HepG2 (cell line): Measurements from ENCODE around the gene AMDHD1. TPM values are rescaled to one million over a fixed set of nuclear protein-coding genes. Genes with fewer than 3 reads are reported as not detected.

ENCODE experiments used
- ATAC-seq: fragments of 200-7000 bp; cut with Tn5 transposase; 3 replicates; pipeline ENCODE4 v1.9.1; 2020; ENCODE audit warnings: mild to moderate bottlenecking, moderate library complexity
- BruUV-seq: library from RNA; stranded (reverse); fragments of 400-500 nt; replicated peaks from 2 replicates; lab custom pipeline; 2021; lab: Mats Ljungman, UMichigan
- CTCF ChIA-PET: fragments of 300-600 bp; formaldehyde crosslinking; extraction: SDS; loops from one replicate; lab custom pipeline; 2021; ENCODE audit warnings: low total read pairs, inconsistent platforms, low intra/inter-chr PET ratio; lab: Yijun Ruan, JAX
- POLR2A ChIA-PET: fragments of 350-600 bp; sonication (Branson Sonifier 250); formaldehyde crosslinking; loops from one replicate; lab custom pipeline; 2020; ENCODE audit warnings: antibody characterized with exemption, inconsistent platforms; lab: Yijun Ruan, JAX
- DNase-seq: peaks from one replicate; pipeline ENCODE4 v3.0.0-alpha.2; 2015; ENCODE audit warnings: low spot score
- FAIRE-seq: peaks from 3 replicates; lab custom pipeline; 2011; peaks lifted over from hg19 to GRCh38; lab: Jason Lieb, UNC
- H2AFZ ChIP-seq: one replicate; pipeline ENCODE4 v1.6.1; 2011; ENCODE audit warnings: low read length, inconsistent platforms
- H3K27ac ChIP-seq: fragments of 300-600 bp; 3 replicates; pipeline ENCODE4 v1.8.0; 2011; ENCODE audit warnings: mixed run types, mild to moderate bottlenecking, mixed read lengths, low read length, inconsistent platforms; ENCODE audit not compliant: insufficient read depth; ENCODE audit errors: extremely low read length
- H3K27me3 ChIP-seq, 2 experiments: fragments of 200-600 bp in 1 of 2; 2 replicates in 1 of 2; 3 replicates in 1 of 2; pipeline versions ENCODE4 v1.6.0 to v1.8.0; 2011; ENCODE audit warnings: low read length in 2 of 2, mild to moderate bottlenecking in 2 of 2, moderate library complexity in 2 of 2, inconsistent platforms in 1 of 2; ENCODE audit not compliant: insufficient read depth in 2 of 2, control insufficient read depth in 1 of 2
- H3K36me3 ChIP-seq, 2 experiments: fragments of 200-600 bp in 1 of 2; replicated peaks in 1 of 2; 2 replicates in 1 of 2; 3 replicates in 1 of 2; pipeline versions ENCODE4 v1.5.1 to v1.8.0; 2011; ENCODE audit warnings: low read length in 2 of 2, inconsistent platforms in 1 of 2; ENCODE audit not compliant: insufficient read depth in 2 of 2, control insufficient read depth in 1 of 2
- H3K4me1 ChIP-seq: 2 replicates; pipeline ENCODE4 v1.5.1; 2012; ENCODE audit warnings: low read length, inconsistent platforms; ENCODE audit not compliant: insufficient read depth
- H3K4me2 ChIP-seq: 2 replicates; pipeline ENCODE4 v1.6.0; 2011; ENCODE audit warnings: low read depth, low read length, inconsistent platforms
- H3K4me3 ChIP-seq, 3 experiments: fragments of 200-600 bp in 1 of 3; sonication (generic), shearing (Covaris generic) in 1 of 3; replicated peaks in 1 of 3; 2 replicates each; pipeline ENCODE4 v1.5.1; 2011 to 2016; ENCODE audit warnings: low read length in 3 of 3, inconsistent platforms in 2 of 3, low read depth in 2 of 3, mild to moderate bottlenecking in 2 of 3, control low read depth in 1 of 3, mixed read lengths in 1 of 3; ENCODE audit not compliant: insufficient read depth in 1 of 3
- H3K79me2 ChIP-seq: one replicate; pipeline ENCODE4 v1.6.1; 2011; ENCODE audit warnings: low read length, inconsistent platforms; ENCODE audit not compliant: insufficient read depth
- H3K9ac ChIP-seq: 2 replicates; pipeline ENCODE4 v1.6.0; 2011; ENCODE audit warnings: mild to moderate bottlenecking, low read depth, low read length, inconsistent platforms; ENCODE audit not compliant: insufficient read depth
- H3K9me3 ChIP-seq: 2 replicates; pipeline ENCODE4 v1.5.1; 2012; ENCODE audit warnings: mild to moderate bottlenecking, low read length
- H4K20me1 ChIP-seq: 2 replicates; pipeline ENCODE4 v1.6.0; 2011; ENCODE audit warnings: inconsistent platforms, mild to moderate bottlenecking, low read length, moderate library complexity; ENCODE audit not compliant: insufficient read depth
- ATAD3A ChIP-seq: sonication (generic); formaldehyde crosslinking; IDR thresholded peaks from 2 replicates; pipeline ENCODE4 v1.4.0; 2020; ENCODE audit warnings: missing genetic modification reagents
- FLYWCH1 ChIP-seq: sonication (generic); formaldehyde crosslinking; IDR thresholded peaks from 2 replicates; pipeline ENCODE4 v1.8.1; 2023; ENCODE audit warnings: mild to moderate bottlenecking, missing genetic modification reagents
- HNF4A ChIP-seq: sonication (generic); formaldehyde crosslinking; IDR thresholded peaks from 2 replicates; pipeline ENCODE4 v1.4.0; 2020; ENCODE audit warnings: missing genetic modification reagents
- KLF11 ChIP-seq: IDR thresholded peaks from 2 replicates; pipeline ENCODE4 v1.6.1; 2016; ENCODE audit warnings: missing compliant biosample characterization
- MEIS2 ChIP-seq: sonication (generic); formaldehyde crosslinking; IDR thresholded peaks from 2 replicates; pipeline ENCODE4 v1.9.0; 2021; ENCODE audit warnings: mild to moderate bottlenecking, missing genetic modification reagents
- NFATC3 ChIP-seq: sonication (generic); formaldehyde crosslinking; IDR thresholded peaks from 2 replicates; pipeline ENCODE4 v1.5.1; 2020; ENCODE audit warnings: mild to moderate bottlenecking, missing genetic modification reagents
- PATZ1 ChIP-seq: sonication (generic); formaldehyde crosslinking; IDR thresholded peaks from 2 replicates; pipeline ENCODE4 v1.4.0; 2020; ENCODE audit warnings: missing genetic modification reagents
- PTBP1 ChIP-seq: fragments of 200-400 bp; formaldehyde crosslinking; IDR thresholded peaks from 2 replicates; pipeline ENCODE4 v1.6.1; 2018; ENCODE audit warnings: low read length, low read depth; ENCODE audit not compliant: poor library complexity, severe bottlenecking
- RXRA ChIP-seq: sonication (generic); formaldehyde crosslinking; IDR thresholded peaks from 2 replicates; pipeline ENCODE4 v1.5.1; 2020; ENCODE audit warnings: missing genetic modification reagents
- THRA ChIP-seq: sonication (generic); formaldehyde crosslinking; IDR thresholded peaks from 2 replicates; pipeline ENCODE4 v1.4.0; 2020; ENCODE audit warnings: missing genetic modification reagents, borderline replicate concordance
- U2AF1 ChIP-seq: fragments of 200-400 bp; formaldehyde crosslinking; optimal IDR thresholded peaks from 2 replicates; pipeline ENCODE3; 2017; ENCODE audit warnings: mild to moderate bottlenecking, low read depth, low read length
- XBP1 ChIP-seq: sonication (generic); formaldehyde crosslinking; IDR thresholded peaks from 2 replicates; pipeline ENCODE4 v1.5.0; 2020; ENCODE audit warnings: missing genetic modification reagents
- ZEB1 ChIP-seq: IDR thresholded peaks from 2 replicates; pipeline ENCODE4 v1.6.1; 2012; ENCODE audit warnings: mild to moderate bottlenecking, low read depth, inconsistent platforms; ENCODE audit not compliant: insufficient replicate concordance
- ZNF33B ChIP-seq: sonication (generic); formaldehyde crosslinking; IDR thresholded peaks from 2 replicates; pipeline ENCODE4 v1.5.1; 2020; ENCODE audit warnings: mild to moderate bottlenecking, missing genetic modification reagents
- ZNF549 ChIP-seq: sonication (generic); formaldehyde crosslinking; IDR thresholded peaks from 2 replicates; pipeline ENCODE4 v1.5.0; 2020; ENCODE audit warnings: missing genetic modification reagents
- ZNF569 ChIP-seq: sonication (generic); formaldehyde crosslinking; IDR thresholded peaks from 2 replicates; pipeline ENCODE4 v1.5.0; 2020; ENCODE audit warnings: mild to moderate bottlenecking, missing genetic modification reagents, moderate library complexity, borderline replicate concordance
- ZSCAN31 ChIP-seq: sonication (generic); formaldehyde crosslinking; IDR thresholded peaks from 2 replicates; pipeline ENCODE4 v1.5.0; 2020; ENCODE audit warnings: low read depth, mild to moderate bottlenecking, missing genetic modification reagents
- WGBS: methylation state at CpG from one replicate; pipeline ENCODE4 v1.1.6; 2017; ENCODE audit warnings: low lambda C conversion rate; 5-methylcytosine and 5-hydroxymethylcytosine counted together
- in situ Hi-C: cut with HindIII; loops from 2 replicates; pipeline ENCODE4 v1.10.0; 2017; ENCODE audit warnings: low pct_unique_long_range_greater_than_20kb; ENCODE audit not compliant: extremely low pct_ligation_motif_present
- intact Hi-C: fragments of 100-400 bp; cut with micrococcal nuclease; formaldehyde crosslinking; loops from one replicate; pipeline ENCODE4 v1.10.0; 2022; ENCODE audit not compliant: unreplicated experiment
- polyA plus RNA-seq, 8 experiments: library from polyadenylated mRNA; depleted of rRNA in 3 of 8; stranded (reverse) in 7 of 8; unstranded in 1 of 8; fragments of >200 nt; fragmentation: Illumina TruSeq in 4 of 8; extraction: Trizol in 4 of 8; gene quantifications; 2 replicates each; pipeline versions ENCODE4 v1.2.1 to v1.2.3, GENCODE V29; 2011 to 2016; ENCODE audit warnings: low read depth in 4 of 8, missing spikeins in 1 of 8, mixed read lengths in 1 of 8; ENCODE audit not compliant: insufficient read depth in 1 of 8
- total RNA-seq, 5 experiments: library from RNA; depleted of rRNA; stranded (reverse); fragments of >200 nt; fragmentation: Illumina TruSeq; extraction: Trizol; gene quantifications; 2 replicates each; pipeline ENCODE4 v1.2.3, GENCODE V29; 2016; ENCODE audit warnings: low read depth in 1 of 5
- TF ChIP-seq, protein P1 (sequence below): sonication (generic); formaldehyde crosslinking; IDR thresholded peaks from 2 replicates; pipeline ENCODE4 v1.4.0; 2020; ENCODE audit warnings: missing genetic modification reagents

AMDHD1 gene
- total and polyA plus RNA-seq, 2 of the 13 experiments (the other 11 are each of a cell fraction or from before 2014, with no cell fraction given) = 6.5 to 29.6 TPM

DNA sequence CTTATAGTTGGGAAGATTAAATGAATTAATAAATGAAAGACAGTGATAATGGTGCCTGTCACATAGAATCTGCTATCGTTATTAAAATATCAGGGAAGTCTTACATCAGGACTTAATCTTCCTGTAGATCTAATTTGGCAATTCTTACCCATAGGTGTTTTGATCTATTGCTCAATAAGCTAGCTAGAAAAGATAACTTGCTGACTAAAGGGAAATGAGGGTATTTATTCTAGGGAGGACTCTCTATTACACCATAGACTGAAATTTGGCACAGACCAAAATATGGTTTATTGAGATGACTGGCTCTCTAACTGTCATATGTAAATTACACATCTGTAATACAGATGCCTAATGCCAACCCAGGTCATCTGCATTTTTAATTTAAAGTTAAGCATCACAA is 41.6 kb downstream of the AMDHD1 start (continued):
- TF ChIP-seq THRA (CRISPR knock-in tag) = no peak

DNA sequence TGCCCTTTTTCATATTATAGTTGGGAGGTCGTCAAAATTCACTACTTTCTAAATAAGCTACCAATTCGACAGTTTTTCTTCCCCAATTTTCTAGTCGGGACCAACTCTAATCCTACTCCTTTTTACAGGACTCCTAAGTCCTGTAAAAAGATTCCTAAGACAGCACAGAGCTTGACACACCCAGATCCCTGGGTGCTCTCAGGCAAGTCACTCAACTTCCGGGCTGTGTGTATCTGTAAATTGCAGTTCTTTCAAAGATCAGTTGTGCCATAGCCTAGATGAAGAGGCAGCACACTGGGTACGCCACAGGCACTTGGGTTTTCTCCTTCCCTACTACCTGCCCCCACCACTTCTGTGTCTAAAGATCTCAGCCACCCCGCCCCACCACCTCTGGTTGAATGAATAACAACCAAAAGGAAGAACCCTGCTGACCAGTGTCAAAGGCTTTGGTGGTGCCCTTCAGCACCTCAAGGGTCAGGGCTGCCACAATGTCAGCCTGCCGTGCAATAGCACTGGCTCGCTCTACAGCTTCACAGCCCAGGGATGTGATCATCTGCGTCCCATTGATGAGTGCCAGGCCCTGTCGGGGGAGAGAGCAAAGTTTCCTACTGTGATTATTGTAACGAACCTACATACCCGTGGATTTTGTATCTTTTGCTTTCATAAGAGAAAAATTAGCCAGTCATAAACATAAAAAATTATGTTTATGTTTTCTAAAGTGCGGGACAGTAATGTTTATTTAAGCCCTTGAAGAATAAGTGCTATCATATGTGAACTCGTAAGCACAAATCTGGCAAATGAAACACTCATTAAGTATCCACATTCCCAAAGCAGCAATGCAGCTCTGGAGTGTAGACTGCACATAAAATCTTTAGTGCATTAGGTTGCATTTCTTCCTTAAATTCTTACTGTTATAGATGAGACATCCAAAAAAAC is 43.8 kb downstream of the AMDHD1 start:
- intact Hi-C loops (no loop called here), in situ Hi-C loops (loop anchor here (25.0 kb wide), 1 partner anchor 400 kb away; no protein-coding TSS in a partner anchor)
- Histone ChIP-seq H4K20me1 (no peaks in the 10 kb centered on the region), H3K4me1 (peaks cover 9% of the 10 kb centered on the region; the same call in 1 of the 2 replicates), H3K9me3 (no peaks in the 10 kb centered on the region), H3K27ac (no peak overlapping the region), H2AFZ (no peak overlapping the region), H3K9ac (no peak overlapping the region), H3K4me3 (no peak overlapping the region), H3K36me3 (no peaks in the 10 kb centered on the region), H3K27me3 (no peaks in the 10 kb centered on the region), H3K79me2 (no peaks in the 10 kb centered on the region), H3K4me2 (no peak overlapping the region)
- TF ChIP-seq, protein P1, sequence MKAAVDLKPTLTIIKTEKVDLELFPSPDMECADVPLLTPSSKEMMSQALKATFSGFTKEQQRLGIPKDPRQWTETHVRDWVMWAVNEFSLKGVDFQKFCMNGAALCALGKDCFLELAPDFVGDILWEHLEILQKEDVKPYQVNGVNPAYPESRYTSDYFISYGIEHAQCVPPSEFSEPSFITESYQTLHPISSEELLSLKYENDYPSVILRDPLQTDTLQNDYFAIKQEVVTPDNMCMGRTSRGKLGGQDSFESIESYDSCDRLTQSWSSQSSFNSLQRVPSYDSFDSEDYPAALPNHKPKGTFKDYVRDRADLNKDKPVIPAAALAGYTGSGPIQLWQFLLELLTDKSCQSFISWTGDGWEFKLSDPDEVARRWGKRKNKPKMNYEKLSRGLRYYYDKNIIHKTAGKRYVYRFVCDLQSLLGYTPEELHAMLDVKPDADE (CRISPR knock-in tag) = no peak
- no peak for TF ChIP-seq ZNF549 (CRISPR knock-in tag)
- TF ChIP-seq KLF11 = no peak
- TF ChIP-seq HNF4A (CRISPR knock-in tag) = no peak
- no peak for TF ChIP-seq ZNF569
- TF ChIP-seq ZSCAN31 (CRISPR knock-in tag) = no peak
- TF ChIP-seq ATAD3A (CRISPR knock-in tag) = no peak
- TF ChIP-seq MEIS2 (CRISPR knock-in tag) = no peak
- no peak for TF ChIP-seq XBP1 (CRISPR knock-in tag)
- TF ChIP-seq U2AF1 = no peak
- TF ChIP-seq FLYWCH1 (CRISPR knock-in tag) = no peak
- no peak for TF ChIP-seq ZNF33B
- TF ChIP-seq ZEB1 = no peak
- TF ChIP-seq PATZ1 (CRISPR knock-in tag) = no peak
- TF ChIP-seq RXRA (CRISPR knock-in tag) = no peak
- TF ChIP-seq PTBP1 = no peak
- no peak for TF ChIP-seq NFATC3 (CRISPR knock-in tag)
- ATAC-seq (no peak), DNase-seq (no peak), FAIRE-seq (no peak)
- WGBS = 92% methylated on average over 14 of the region's 14 CpGs
- ChIA-PET POLR2A (interaction anchor here (1.4 kb wide), 1 partner anchor 10 kb away, joined by 3 read pairs; no protein-coding TSS in a partner anchor), CTCF (no interaction called here)
- no TSS peak for BruUV-seq
